Stimulated activated CD8-positive, alpha-beta memory T cell treated with anti-CD3 and anti-CD28 coated beads, Interleukin-12 subunit alpha, Interleukin-12 subunit beta, amount 100 ng/mL, for 24 hours (primary cell): Measurements from ENCODE around the gene CFAP99.
"Not testable (repeated sequence)": the region's sequence is repeated elsewhere in the genome, so short reads cannot be mapped to it uniquely, and the experiment has no call there.

Experiments used
- DNase-seq: peaks from one replicate; pipeline ENCODE4 v3.0.0-alpha.2; 2020; ENCODE audit errors: extremely low read depth

The CFAP99 gene

GRCh38 chr4:2428496-2429213, 9.9 kb downstream of the CFAP99 start:
- no peak for DNase-seq

GRCh38 chr4:2429945-2430757, 11.4 kb downstream of the CFAP99 start:
- DNase-seq = not testable (repeated sequence)

GRCh38 chr4:2432004-2432403, 13.2 kb downstream of the CFAP99 start:
- no peak for DNase-seq

- DNase-seq = no peak
These were observed 14.3 kb downstream of the CFAP99 start for GRCh38 chr4:2432991-2433530.

GRCh38 chr4:2433609-2434350, 15.0 kb downstream of the CFAP99 start:
- DNase-seq = no peak

GRCh38 chr4:2434420-2434819, 15.7 kb downstream of the CFAP99 start:
- DNase-seq = no peak

GRCh38 chr4:2436301-2436700, 17.5 kb downstream of the CFAP99 start:
- no peak for DNase-seq

GRCh38 chr4:2436761-2437474, 18.2 kb downstream of the CFAP99 start:
- no peak for DNase-seq

- DNase-seq = no peak
These were observed 18.9 kb downstream of the CFAP99 start for GRCh38 chr4:2437475-2438215.

GRCh38 chr4:2438822-2439718, 20.3 kb downstream of the CFAP99 start:
- no peak for DNase-seq

GRCh38 chr4:2441393-2442174, 22.8 kb downstream of the CFAP99 start:
- peak; percentile 40 for DNase-seq

- DNase-seq = no peak
These were observed 23.6 kb downstream of the CFAP99 start for GRCh38 chr4:2442175-2442993.

GRCh38 chr4:2443061-2443730, 24.4 kb downstream of the CFAP99 start:
- no peak for DNase-seq

- DNase-seq = no peak
These were observed 25.4 kb downstream of the CFAP99 start for GRCh38 chr4:2443956-2444740.

GRCh38 chr4:2445130-2445529, 26.4 kb downstream of the CFAP99 start:
- no peak for DNase-seq

GRCh38 chr4:2445571-2445970, 26.8 kb downstream of the CFAP99 start:
- no peak for DNase-seq
